Adrenal gland (tissue), 12 donors: ENCODE data around the gene GATA2. TPM values are rescaled to one million over a fixed set of nuclear protein-coding genes. Genes with fewer than 3 reads are reported as not detected.

Experiments
- DNase-seq, 7 donors: peaks; one replicate each; pipeline ENCODE4 v3.0.0-alpha.2; 2019 to 2020
- H3K27ac ChIP-seq, 5 donors: fragments of 200-600 bp; sonication (generic) in 4 of 5; 1 replicate in 3 of 5; 2 replicates in 2 of 5; pipeline versions ENCODE4 v1.5.1 to v1.8.0; 2016 to 2020; ENCODE audit warnings: mild to moderate bottlenecking in 1 of 5
- H3K27me3 ChIP-seq: fragments of 200-600 bp; 2 replicates; pipeline ENCODE4 v1.8.0; 2021
- H3K36me3 ChIP-seq, 2 donors: fragments of 200-600 bp; replicated peaks in 1 of 2; 1 replicate in 1 of 2; 2 replicates in 1 of 2; pipeline versions ENCODE4 v1.5.1 to v1.8.0; 2018 to 2022
- H3K4me1 ChIP-seq, 2 donors: fragments of 200-600 bp; replicated peaks in 1 of 2; 1 replicate in 1 of 2; 2 replicates in 1 of 2; pipeline versions ENCODE4 v1.5.1 to v1.8.0; 2018 to 2021
- H3K4me3 ChIP-seq, 4 donors: fragments of 200-600 bp; sonication (generic) in 3 of 4; one replicate each; pipeline ENCODE4 v1.5.1; 2016 to 2018
- H3K9me3 ChIP-seq, 3 donors: fragments of 200-600 bp; sonication (generic) in 1 of 3; replicated peaks in 1 of 3; 1 replicate in 2 of 3; 2 replicates in 1 of 3; pipeline versions ENCODE4 v1.5.1 to v1.8.0; 2016 to 2021
- POLR2A ChIP-seq, 2 donors: fragments of 450-650 bp; IDR thresholded peaks; one replicate each; pipeline ENCODE4 v1.6.1; 2017; ENCODE audit warnings: antibody characterized with exemption in 2 of 2, mild to moderate bottlenecking in 2 of 2, moderate library complexity in 1 of 2
- WGBS, 4 donors: extraction: QIAGEN DNeasy Blood & Tissue Kit in 2 of 4; methylation state at CpG; one replicate each; pipeline versions ENCODE4 v1.1.5 to v1.1.7; 2013 to 2017; 5-methylcytosine and 5-hydroxymethylcytosine counted together
- intact Hi-C, 2 donors: fragments of 100-400 bp; cut with DNase I; formaldehyde crosslinking; loops; one replicate each; pipeline versions ENCODE4 v1.14.1 to v1.15.0; 2022 to 2023
- polyA plus RNA-seq, 3 donors: library from polyadenylated mRNA; stranded (reverse); fragments of 200-250 nt in 2 of 3; fragments of 350-450 nt in 1 of 3; fragmentation: Illumina TruSeq in 1 of 3; extraction: RNeasy Lipid Tissue Mini Kit (QIAGEN cat#74804) in 1 of 3; gene quantifications; one replicate each; pipeline ENCODE4 v1.2.3, GENCODE V29; 2013 to 2014
- total RNA-seq, 9 donors: library from RNA; depleted of rRNA in 4 of 9; stranded (reverse); fragments of >200 nt in 4 of 9; fragments of 120-200 nt in 1 of 9; fragmentation: NEBNext Ultra II Directional in 1 of 9; extraction: Animal tissue kit (Norgen Biotek cat#: 25700) in 1 of 9; gene quantifications; one replicate each; pipeline versions ENCODE4 v1.1.0 to v1.2.4, GENCODE V29; 2013 to 2023
- TF ChIP-seq, protein P1 (sequence below), 6 experiments: fragments of 450-650 bp in 4 of 6; fragments of 200-600 bp in 2 of 6; sonication (generic) in 1 of 6; IDR thresholded peaks; 1 replicate in 5 of 6; 2 replicates in 1 of 6; pipeline versions ENCODE4 v1.5.1 to v1.8.0; 2016 to 2021; ENCODE audit warnings: antibody characterized with exemption in 6 of 6, mild to moderate bottlenecking in 2 of 6, moderate library complexity in 1 of 6
- donor health status: healthy with polysubstance abuse.
- donor health status: Bipolar disorder and iron deficiency.
- donor health status: DM: yes; HTN: yes; CAD: no.
- donor health status: DM: no; HTN: no; CAD: no.
- donor health status: DM: no; HTN: no; CAD: no.
- donor health status: DM: yes; HTN: yes; CAD: no.

Gene GATA2
- total and polyA plus RNA-seq, 12 donors = 3.4 to 37.5 (median 7.4) TPM

- Histone ChIP-seq H3K9me3 (no peaks in the 10 kb centered on the region), H3K27ac (no peak overlapping the region), H3K4me3 (no peak overlapping the region), H3K4me1 (no peaks in the 10 kb centered on the region), H3K36me3 (no peaks in the 10 kb centered on the region), H3K27me3 (no peaks in the 10 kb centered on the region)
- WGBS, 4 donors = 84 to 100% (median 100%) methylated on average over 1 of the region's 1 CpG
- DNase-seq = no peak
- intact Hi-C loops = no loop called here
- TF ChIP-seq, protein P1, sequence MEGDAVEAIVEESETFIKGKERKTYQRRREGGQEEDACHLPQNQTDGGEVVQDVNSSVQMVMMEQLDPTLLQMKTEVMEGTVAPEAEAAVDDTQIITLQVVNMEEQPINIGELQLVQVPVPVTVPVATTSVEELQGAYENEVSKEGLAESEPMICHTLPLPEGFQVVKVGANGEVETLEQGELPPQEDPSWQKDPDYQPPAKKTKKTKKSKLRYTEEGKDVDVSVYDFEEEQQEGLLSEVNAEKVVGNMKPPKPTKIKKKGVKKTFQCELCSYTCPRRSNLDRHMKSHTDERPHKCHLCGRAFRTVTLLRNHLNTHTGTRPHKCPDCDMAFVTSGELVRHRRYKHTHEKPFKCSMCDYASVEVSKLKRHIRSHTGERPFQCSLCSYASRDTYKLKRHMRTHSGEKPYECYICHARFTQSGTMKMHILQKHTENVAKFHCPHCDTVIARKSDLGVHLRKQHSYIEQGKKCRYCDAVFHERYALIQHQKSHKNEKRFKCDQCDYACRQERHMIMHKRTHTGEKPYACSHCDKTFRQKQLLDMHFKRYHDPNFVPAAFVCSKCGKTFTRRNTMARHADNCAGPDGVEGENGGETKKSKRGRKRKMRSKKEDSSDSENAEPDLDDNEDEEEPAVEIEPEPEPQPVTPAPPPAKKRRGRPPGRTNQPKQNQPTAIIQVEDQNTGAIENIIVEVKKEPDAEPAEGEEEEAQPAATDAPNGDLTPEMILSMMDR (IDR thresholded peaks at IDR 0.05) = no peak
- TF ChIP-seq POLR2A (IDR thresholded peaks at IDR 0.05) = no peak
Observed at GRCh38 chr3:128445357-128445756, 47.6 kb downstream of the GATA2 start.

DNA sequence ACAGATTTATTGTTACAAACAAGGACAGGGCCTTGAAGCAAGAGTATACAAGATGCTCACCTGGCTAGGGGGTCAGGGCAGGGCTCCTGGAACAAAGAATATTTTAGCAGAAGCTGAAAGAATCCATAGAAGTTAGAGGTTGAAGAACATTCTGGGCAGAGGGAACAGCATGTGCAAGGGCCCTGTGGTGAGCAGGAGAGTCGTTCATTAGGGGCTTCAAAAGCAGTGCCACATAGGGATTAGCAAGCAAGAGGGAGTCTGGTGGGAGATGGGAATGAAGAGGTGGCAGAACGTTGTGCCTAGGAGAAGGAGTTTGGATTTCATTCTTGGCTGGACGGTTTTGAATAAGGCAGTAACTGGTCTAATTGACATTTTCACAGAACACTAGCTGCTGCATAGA is 49.2 kb downstream of the GATA2 start:
- WGBS, 4 donors = 56 to 61% (median 59%) methylated on average over 3 of the region's 3 CpGs
- no peaks in the 10 kb centered on the region for H3K4me1 ChIP-seq
- no peaks in the 10 kb centered on the region for H3K36me3 ChIP-seq
- no peaks in the 10 kb centered on the region for H3K9me3 ChIP-seq
- intact Hi-C loops = no loop called here
- H3K4me3 ChIP-seq = no peak overlapping the region
- no peak for DNase-seq
- H3K27ac ChIP-seq = no peak overlapping the region
- H3K27me3 ChIP-seq = peaks cover 3% of the 10 kb centered on the region
- no peak for TF ChIP-seq POLR2A (IDR thresholded peaks at IDR 0.05)
- TF ChIP-seq, protein P1 (IDR thresholded peaks at IDR 0.05) = no peak

- no peaks in the 10 kb centered on the region for H3K9me3 ChIP-seq
- TF ChIP-seq, protein P1 (IDR thresholded peaks at IDR 0.05) = no peak
- TF ChIP-seq POLR2A (IDR thresholded peaks at IDR 0.05) = no peak
- no peak for DNase-seq
- no peaks in the 10 kb centered on the region for H3K36me3 ChIP-seq
- no peaks in the 10 kb centered on the region for H3K4me1 ChIP-seq
- no peak overlapping the region for H3K4me3 ChIP-seq
- no peak overlapping the region for H3K27ac ChIP-seq
- H3K27me3 ChIP-seq = peaks cover 4% of the 10 kb centered on the region
- 85 to 88% (median 86%) methylated on average over 6 of the region's 6 CpGs for WGBS, 4 donors
- intact Hi-C loops = no loop called here
Observed at GRCh38 chr3:128442949-128443348, 50.1 kb downstream of the GATA2 start.

DNA sequence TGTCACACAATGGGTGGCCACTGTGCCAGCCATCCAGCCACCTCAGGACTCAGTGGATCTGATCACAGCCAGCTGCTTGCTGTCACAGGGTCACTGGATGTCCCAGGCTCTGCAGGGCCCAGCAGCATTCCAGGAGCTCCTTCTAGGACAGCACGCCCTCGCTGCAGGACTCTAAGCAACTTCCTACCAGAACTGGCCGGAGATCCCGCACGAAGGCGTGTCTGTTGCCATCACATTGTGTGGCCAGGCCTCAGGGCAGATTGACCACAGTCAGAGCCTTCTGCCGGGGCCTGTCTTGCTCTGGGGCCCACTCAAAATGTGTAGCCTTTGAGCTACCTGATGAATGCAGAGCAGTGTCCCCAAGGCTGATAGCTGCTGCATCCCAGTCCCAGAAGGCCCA is 50.9 kb downstream of the GATA2 start:
- H3K36me3 ChIP-seq = no peaks in the 10 kb centered on the region
- no peak overlapping the region for H3K27ac ChIP-seq
- H3K9me3 ChIP-seq = no peaks in the 10 kb centered on the region
- H3K4me1 ChIP-seq = no peaks in the 10 kb centered on the region
- no peak for TF ChIP-seq POLR2A (IDR thresholded peaks at IDR 0.05)
- TF ChIP-seq, protein P1 (IDR thresholded peaks at IDR 0.05) = no peak
- 74 to 86% (median 84%) methylated on average over 4 to 7 of the region's 7 CpGs for WGBS, 4 donors
- DNase-seq = no peak
- H3K4me3 ChIP-seq = no peak overlapping the region
- H3K27me3 ChIP-seq = peaks cover 4% of the 10 kb centered on the region
- intact Hi-C loops = no loop called here
